Hematopoietic multipotent progenitor cell treated with erythropoietin and hydrocortisone succinate and interleukin-3 and kit ligand, for 17 days (in vitro differentiated cells): ENCODE data around the gene MRGPRD.
A peak's percentile ranks its signal among the peaks of the same experiment; 100 is the strongest.

Experiments
- DNase-seq: peaks from one replicate; pipeline ENCODE4 v3.0.0-alpha.2; 2015; ENCODE audit warnings: low spot score

MRGPRD gene

GRCh38 chr11:68968306-68969250, 12.2 kb downstream of the MRGPRD start:
- no peak for DNase-seq

GRCh38 chr11:68966894-68967780, 13.6 kb downstream of the MRGPRD start:
- DNase-seq: no peak

- DNase-seq: no peak
Measured at GRCh38 chr11:68965901-68966853, 14.6 kb downstream of the MRGPRD start.

- no peak for DNase-seq
Measured at GRCh38 chr11:68963779-68964178, 17.0 kb downstream of the MRGPRD start.

GRCh38 chr11:68962527-68963250, 18.1 kb downstream of the MRGPRD start:
- DNase-seq: no peak

- DNase-seq: no peak
Measured at GRCh38 chr11:68961245-68961644, 19.5 kb downstream of the MRGPRD start.

GRCh38 chr11:68960294-68961071, 20.3 kb downstream of the MRGPRD start:
- DNase-seq: no peak

- DNase-seq: no peak
Measured at GRCh38 chr11:68959465-68960293, 21.1 kb downstream of the MRGPRD start.

GRCh38 chr11:68958211-68958610, 22.6 kb downstream of the MRGPRD start:
- no peak for DNase-seq

- DNase-seq: no peak
Measured at GRCh38 chr11:68956547-68957254, 24.1 kb downstream of the MRGPRD start.

GRCh38 chr11:68956142-68956541, 24.6 kb downstream of the MRGPRD start:
- no peak for DNase-seq

- no peak for DNase-seq
Measured at GRCh38 chr11:68955607-68955958, 25.2 kb downstream of the MRGPRD start.

GRCh38 chr11:68954836-68955606, 25.8 kb downstream of the MRGPRD start:
- peak; percentile 24 for DNase-seq

GRCh38 chr11:68950762-68951161, 30.0 kb downstream of the MRGPRD start:
- DNase-seq: no peak

- DNase-seq: no peak
Measured at GRCh38 chr11:68950270-68950669, 30.5 kb downstream of the MRGPRD start.

GRCh38 chr11:68948935-68949334, 31.9 kb downstream of the MRGPRD start:
- no peak for DNase-seq

GRCh38 chr11:68948496-68948895, 32.3 kb downstream of the MRGPRD start:
- no peak for DNase-seq

GRCh38 chr11:68947151-68947550, 33.6 kb downstream of the MRGPRD start:
- no peak for DNase-seq
